Measurements from ENCODE around the gene ZNF839.

- TF ChIP-seq BHLHE40 (IDR thresholded peaks at IDR 0.05; ENCODE audit: borderline replicate concordance) (no peak), FOXA1 (IDR thresholded peaks at IDR 0.05) (no peak)
Observed at GRCh38 chr14:102363182-102363943, 43.8 kb downstream of the ZNF839 start.

Measured in HEK293T (cell line).